GM10266 (cell line): ENCODE data around the gene CDK18.

Experiments
- DNase-seq: peaks from one replicate; pipeline ENCODE4 v3.0.0; 2012; ENCODE audit errors: extremely low spot score
- CTCF ChIP-seq: IDR thresholded peaks from 2 replicates; pipeline ENCODE4 v1.5.1; 2012; ENCODE audit warnings: mild to moderate bottlenecking, low read depth; ENCODE audit not compliant: control insufficient read depth, insufficient read depth; ENCODE audit errors: missing control alignments

The CDK18 gene

DNA sequence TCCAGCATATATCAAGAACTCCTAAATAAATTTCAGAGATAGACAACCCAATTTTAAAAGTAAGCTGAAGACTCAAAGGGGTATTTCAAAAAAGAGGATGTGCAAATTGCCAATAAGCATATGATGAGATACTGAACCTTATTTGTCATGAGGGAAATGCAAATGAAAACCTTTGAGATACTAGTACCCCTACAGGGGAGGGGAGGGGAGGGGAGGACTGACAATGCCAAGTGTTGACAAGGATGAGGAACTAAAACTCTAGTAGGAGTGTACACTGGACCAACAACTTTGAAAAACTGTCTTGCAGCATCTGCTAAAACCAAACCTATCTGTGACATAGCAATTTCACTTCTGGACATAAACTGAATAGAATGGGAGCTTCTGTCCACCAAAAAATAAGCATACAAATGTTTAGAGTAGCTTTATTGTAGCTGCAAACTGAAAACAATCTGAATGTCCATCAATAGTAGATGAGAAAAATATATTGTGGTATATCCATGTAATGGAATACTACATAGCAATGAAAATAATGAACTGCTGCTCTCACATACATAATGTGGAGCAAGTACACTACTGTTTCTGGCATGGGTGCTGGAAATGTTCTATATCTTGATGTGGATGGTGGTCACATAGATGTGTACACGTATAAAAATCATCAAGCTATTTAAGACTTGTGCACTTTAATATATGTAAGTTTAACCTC, 57.2 kb downstream of the CDK18 start:
- no peak for DNase-seq
- TF ChIP-seq CTCF, result no peak

- no peak for DNase-seq
- TF ChIP-seq CTCF, result no peak
Measured at GRCh38 chr1:205563927-205564441, 59.5 kb downstream of the CDK18 start.

DNA sequence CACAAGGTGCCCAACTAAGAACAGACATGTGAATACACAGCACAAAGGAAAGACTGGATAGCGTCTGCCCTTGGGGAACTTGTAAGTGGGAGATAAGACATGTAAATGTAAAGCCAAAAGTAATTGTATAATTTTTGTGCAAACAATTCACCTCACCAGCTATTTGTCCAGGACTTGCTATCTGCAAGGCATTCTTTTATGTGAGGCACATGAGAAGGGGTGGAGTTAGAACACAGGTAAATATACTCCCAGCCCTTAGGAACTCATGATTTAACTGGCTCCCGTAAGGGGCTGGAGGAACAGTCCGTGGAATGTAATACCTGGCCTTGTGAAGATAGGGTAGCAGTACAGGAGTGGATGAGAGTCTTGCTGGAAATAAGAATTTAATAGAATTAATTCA, 61.3 kb downstream of the CDK18 start:
- no peak for DNase-seq
- no peak for TF ChIP-seq CTCF

DNA sequence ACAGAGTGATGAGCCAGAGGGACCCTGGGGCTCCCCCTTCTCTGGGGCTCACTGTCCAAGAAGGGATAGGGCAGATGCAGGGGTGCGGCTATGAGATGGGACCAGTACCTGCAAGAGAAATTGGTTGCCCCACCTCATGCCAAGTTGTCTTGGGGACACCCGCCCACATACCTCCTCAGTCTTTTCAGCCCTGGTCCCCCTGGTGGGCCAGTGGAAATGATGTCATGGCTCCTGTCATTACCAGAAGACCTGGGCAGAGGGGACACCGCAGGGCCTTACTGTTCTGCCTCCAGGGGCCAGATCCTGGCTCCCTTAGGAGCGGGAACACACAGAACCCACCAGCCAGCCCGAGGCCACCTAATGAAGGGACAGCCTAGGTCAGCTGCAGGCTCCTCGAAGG, 63.2 kb downstream of the CDK18 start:
- no peak for DNase-seq

DNA sequence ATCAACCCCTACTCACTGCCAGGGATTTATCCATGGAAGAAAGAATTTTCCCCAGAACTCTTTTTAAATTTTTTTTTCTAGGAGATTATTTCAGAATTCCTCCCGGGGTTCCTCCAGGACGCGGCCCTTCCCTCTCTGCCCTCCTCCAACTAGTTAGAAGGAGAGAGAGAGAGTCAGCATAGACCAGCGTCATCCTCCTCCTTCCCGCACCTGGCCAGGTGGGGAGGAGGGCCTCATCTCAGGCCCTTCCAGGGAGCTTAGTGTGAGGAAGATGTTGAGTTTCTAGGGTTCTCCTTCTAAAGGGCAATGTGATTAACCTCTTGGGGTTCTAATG, 63.6 kb downstream of the CDK18 start:
- TF ChIP-seq CTCF, result no peak
- no peak for DNase-seq

More for the DNA sequence above, 63.2 kb downstream of the CDK18 start:
- no peak for TF ChIP-seq CTCF

- peak; percentile 35 for DNase-seq
- TF ChIP-seq CTCF, result no peak
Measured at GRCh38 chr1:205568469-205569361, 64.2 kb downstream of the CDK18 start.
